Measurements from ENCODE around the gene GAN. TPM values are rescaled to one million over a fixed set of nuclear protein-coding genes. Genes with fewer than 3 reads are reported as not detected.
A peak's percentile ranks its signal among the peaks of the same experiment; 100 is the strongest.

Gene GAN
- total RNA-seq, 1 donor from 2014 or later = 20.9 TPM

DNA sequence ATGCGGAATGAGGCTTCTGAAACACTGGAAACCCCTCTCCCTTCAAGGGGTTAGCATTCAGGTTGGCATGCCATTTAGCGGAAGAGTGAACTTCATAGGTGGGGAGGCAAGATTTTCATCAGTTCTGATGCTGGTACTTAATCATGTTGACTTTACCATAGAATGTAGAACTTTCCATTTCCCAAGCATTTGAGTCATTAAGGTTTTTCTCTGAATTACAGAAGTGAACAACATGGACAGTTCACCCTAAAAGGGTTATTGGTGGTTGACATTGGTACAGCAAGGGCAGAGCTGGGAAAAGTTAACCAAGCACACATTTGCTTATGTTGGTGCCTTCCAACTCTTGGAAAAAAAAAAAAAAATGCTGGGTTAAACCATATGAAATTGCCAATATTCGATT lies 39.1 kb downstream of the GAN start:
- Histone ChIP-seq H3K27ac (ENCODE audit: low read depth, low read length) (no peak overlapping the region), H3K4me3 (ENCODE audit: insufficient read depth, low read depth, low read length) (no peak overlapping the region), H3K9ac (ENCODE audit: low read length) (no peak overlapping the region), H2AFZ (ENCODE audit: low read depth, low read length) (no peak overlapping the region), H4K20me1 (ENCODE audit: insufficient read depth, low read length) (no peaks in the 10 kb centered on the region), H3K4me2 (ENCODE audit: low read length) (no peak overlapping the region), H3K9me3 (ENCODE audit: insufficient read depth, low read depth, low read length) (no peaks in the 10 kb centered on the region), H3K79me2 (ENCODE audit: insufficient read depth, low read length) (peaks cover 3% of the 10 kb centered on the region), H3K27me3 (ENCODE audit: insufficient read depth, low read length) (no peaks in the 10 kb centered on the region), H3K36me3 (ENCODE audit: insufficient read depth, low read length) (no peaks in the 10 kb centered on the region), H3K4me1 (ENCODE audit: insufficient read depth, low read length) (no peaks in the 10 kb centered on the region)
- H3K27ac Mint-ChIP-seq (ENCODE audit: unreplicated experiment) = no peak overlapping the region
- no peak overlapping the region for H3K4me3 Mint-ChIP-seq (ENCODE audit: unreplicated experiment)
- FAIRE-seq (no peak), DNase-seq (ENCODE audit: low read depth) (no peak)
- H3K36me3 Mint-ChIP-seq (ENCODE audit: low read depth, unreplicated experiment) = peaks cover 5% of the 10 kb centered on the region
- peaks cover 2% of the 10 kb centered on the region for H3K4me1 Mint-ChIP-seq (ENCODE audit: low read depth, unreplicated experiment)
- H3K27me3 Mint-ChIP-seq (ENCODE audit: low read depth, unreplicated experiment) = no peaks in the 10 kb centered on the region
- no peak for TF ChIP-seq EZH2 (IDR thresholded peaks at IDR 0.05; ENCODE audit: insufficient read depth, low read length)
- TF ChIP-seq, protein P1, sequence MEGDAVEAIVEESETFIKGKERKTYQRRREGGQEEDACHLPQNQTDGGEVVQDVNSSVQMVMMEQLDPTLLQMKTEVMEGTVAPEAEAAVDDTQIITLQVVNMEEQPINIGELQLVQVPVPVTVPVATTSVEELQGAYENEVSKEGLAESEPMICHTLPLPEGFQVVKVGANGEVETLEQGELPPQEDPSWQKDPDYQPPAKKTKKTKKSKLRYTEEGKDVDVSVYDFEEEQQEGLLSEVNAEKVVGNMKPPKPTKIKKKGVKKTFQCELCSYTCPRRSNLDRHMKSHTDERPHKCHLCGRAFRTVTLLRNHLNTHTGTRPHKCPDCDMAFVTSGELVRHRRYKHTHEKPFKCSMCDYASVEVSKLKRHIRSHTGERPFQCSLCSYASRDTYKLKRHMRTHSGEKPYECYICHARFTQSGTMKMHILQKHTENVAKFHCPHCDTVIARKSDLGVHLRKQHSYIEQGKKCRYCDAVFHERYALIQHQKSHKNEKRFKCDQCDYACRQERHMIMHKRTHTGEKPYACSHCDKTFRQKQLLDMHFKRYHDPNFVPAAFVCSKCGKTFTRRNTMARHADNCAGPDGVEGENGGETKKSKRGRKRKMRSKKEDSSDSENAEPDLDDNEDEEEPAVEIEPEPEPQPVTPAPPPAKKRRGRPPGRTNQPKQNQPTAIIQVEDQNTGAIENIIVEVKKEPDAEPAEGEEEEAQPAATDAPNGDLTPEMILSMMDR (IDR thresholded peaks at IDR 0.05; ENCODE audit: insufficient read depth, low read depth, low read length) = no peak
- H3K9me3 Mint-ChIP-seq (ENCODE audit: unreplicated experiment) = no peaks in the 10 kb centered on the region

DNA sequence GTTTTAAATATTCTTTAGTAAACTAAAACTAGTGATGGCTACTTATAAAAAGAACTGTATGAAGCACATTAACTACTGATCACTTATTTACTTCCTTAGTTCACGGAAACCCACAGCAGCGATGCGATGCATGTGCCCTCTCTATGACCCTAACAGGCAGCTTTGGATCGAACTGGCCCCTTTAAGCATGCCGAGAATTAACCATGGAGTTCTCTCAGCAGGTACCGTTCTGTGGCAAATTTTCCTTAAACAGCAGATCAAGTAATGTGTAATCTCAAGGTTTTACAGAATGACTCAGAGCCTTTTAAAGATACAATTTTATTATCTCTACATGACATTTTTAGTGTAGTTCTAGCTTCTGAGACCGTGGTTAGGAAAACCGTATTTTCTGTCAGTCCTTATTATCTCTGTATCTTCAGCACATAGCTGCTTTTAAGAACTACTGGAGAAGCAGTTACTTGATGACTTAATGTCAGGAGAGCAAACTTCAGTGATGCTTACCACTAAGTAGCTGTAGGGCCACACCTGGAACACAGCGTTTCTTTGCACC lies 43.0 kb downstream of the GAN start:
- no peak overlapping the region for H3K4me2 ChIP-seq (ENCODE audit: low read length)
- H3K27ac Mint-ChIP-seq (ENCODE audit: unreplicated experiment) = no peak overlapping the region
- H3K9ac ChIP-seq (ENCODE audit: low read length) = no peak overlapping the region
- no peaks in the 10 kb centered on the region for H3K4me1 Mint-ChIP-seq (ENCODE audit: low read depth, unreplicated experiment)
- FAIRE-seq = no peak
- DNase-seq (ENCODE audit: low read depth) = peak; percentile 18
- H3K36me3 Mint-ChIP-seq (ENCODE audit: low read depth, unreplicated experiment) = peaks cover 5% of the 10 kb centered on the region
- H3K27me3 ChIP-seq (ENCODE audit: insufficient read depth, low read length) = no peaks in the 10 kb centered on the region
- H3K36me3 ChIP-seq (ENCODE audit: insufficient read depth, low read length) = peaks cover 6% of the 10 kb centered on the region
- no peaks in the 10 kb centered on the region for H3K9me3 Mint-ChIP-seq (ENCODE audit: unreplicated experiment)
- H3K79me2 ChIP-seq (ENCODE audit: insufficient read depth, low read length) = peaks cover 3% of the 10 kb centered on the region
- no peaks in the 10 kb centered on the region for H3K4me1 ChIP-seq (ENCODE audit: insufficient read depth, low read length)
- H4K20me1 ChIP-seq (ENCODE audit: insufficient read depth, low read length) = no peaks in the 10 kb centered on the region
- no peak overlapping the region for H2AFZ ChIP-seq (ENCODE audit: low read depth, low read length)
- H3K27ac ChIP-seq (ENCODE audit: low read depth, low read length) = no peak overlapping the region
- no peak overlapping the region for H3K4me3 ChIP-seq (ENCODE audit: insufficient read depth, low read depth, low read length)
- no peaks in the 10 kb centered on the region for H3K9me3 ChIP-seq (ENCODE audit: insufficient read depth, low read depth, low read length)
- no peak for TF ChIP-seq EZH2 (IDR thresholded peaks at IDR 0.05; ENCODE audit: insufficient read depth, low read length)
- no peaks in the 10 kb centered on the region for H3K27me3 Mint-ChIP-seq (ENCODE audit: low read depth, unreplicated experiment)
- no peak overlapping the region for H3K4me3 Mint-ChIP-seq (ENCODE audit: unreplicated experiment)

DNA sequence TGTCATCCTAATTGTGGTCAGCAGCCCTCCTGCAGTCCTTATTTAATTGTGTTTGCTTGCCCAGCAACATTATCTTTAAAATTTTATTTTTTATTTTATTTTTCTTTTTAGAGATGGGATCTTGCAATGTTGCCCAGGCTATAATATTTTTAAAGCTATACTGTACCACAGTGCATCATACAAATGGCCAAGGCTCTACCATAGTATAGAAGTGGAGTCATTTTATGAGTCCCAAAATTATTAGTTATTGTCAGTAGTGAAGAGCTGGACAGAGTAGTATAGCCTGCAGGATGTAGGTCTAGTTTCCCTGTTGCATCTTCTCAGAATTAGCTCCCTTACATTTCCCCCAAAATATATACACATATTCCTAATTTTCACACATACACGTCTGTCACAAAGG lies 44.1 kb downstream of the GAN start:
- H3K27ac Mint-ChIP-seq (ENCODE audit: unreplicated experiment) = no peak overlapping the region
- Histone ChIP-seq H4K20me1 (ENCODE audit: insufficient read depth, low read length) (no peaks in the 10 kb centered on the region), H3K9me3 (ENCODE audit: insufficient read depth, low read depth, low read length) (no peaks in the 10 kb centered on the region), H3K36me3 (ENCODE audit: insufficient read depth, low read length) (peaks cover 6% of the 10 kb centered on the region), H3K27ac (ENCODE audit: low read depth, low read length) (no peak overlapping the region), H3K27me3 (ENCODE audit: insufficient read depth, low read length) (no peaks in the 10 kb centered on the region), H3K79me2 (ENCODE audit: insufficient read depth, low read length) (no peaks in the 10 kb centered on the region), H3K9ac (ENCODE audit: low read length) (no peak overlapping the region), H3K4me3 (ENCODE audit: insufficient read depth, low read depth, low read length) (no peak overlapping the region), H3K4me2 (ENCODE audit: low read length) (no peak overlapping the region), H2AFZ (ENCODE audit: low read depth, low read length) (no peak overlapping the region), H3K4me1 (ENCODE audit: insufficient read depth, low read length) (no peaks in the 10 kb centered on the region)
- H3K36me3 Mint-ChIP-seq (ENCODE audit: low read depth, unreplicated experiment) = peaks cover 6% of the 10 kb centered on the region
- no peaks in the 10 kb centered on the region for H3K9me3 Mint-ChIP-seq (ENCODE audit: unreplicated experiment)
- FAIRE-seq (no peak), DNase-seq (ENCODE audit: low read depth) (no peak)
- no peak overlapping the region for H3K4me3 Mint-ChIP-seq (ENCODE audit: unreplicated experiment)
- no peak for TF ChIP-seq EZH2 (IDR thresholded peaks at IDR 0.05; ENCODE audit: insufficient read depth, low read length)
- TF ChIP-seq, protein P1 (IDR thresholded peaks at IDR 0.05; ENCODE audit: insufficient read depth, low read depth, low read length) = no peak
- no peaks in the 10 kb centered on the region for H3K4me1 Mint-ChIP-seq (ENCODE audit: low read depth, unreplicated experiment)
- no peaks in the 10 kb centered on the region for H3K27me3 Mint-ChIP-seq (ENCODE audit: low read depth, unreplicated experiment)

Measured in astrocyte (in vitro differentiated cells and primary cell).